ENCODE results near the gene GLRX.

GRCh38 chr5:95861864-95862561 is 39.5 kb upstream of the GLRX start:
- no peak for TF ChIP-seq CTCF (IDR thresholded peaks at IDR 0.05; ENCODE audit: insufficient read depth, low read length)
- no peak for TF ChIP-seq POLR2AphosphoS5 (IDR thresholded peaks at IDR 0.05; ENCODE audit: low read depth)
- TF ChIP-seq GABPA (IDR thresholded peaks at IDR 0.05; ENCODE audit: low read depth) = no peak
- no peak for TF ChIP-seq REST (IDR thresholded peaks at IDR 0.05; ENCODE audit: insufficient replicate concordance, low read depth)
- no peak for TF ChIP-seq SPI1 (IDR thresholded peaks at IDR 0.05; ENCODE audit: borderline replicate concordance, low read depth)
